ENCODE results near the gene DLGAP1.

Gene DLGAP1

GRCh38 chr18:3649135-3649632 lies 805.9 kb downstream of the DLGAP1 start:
- DNase-seq, result no peak

GRCh38 chr18:3648641-3649040 lies 806.5 kb downstream of the DLGAP1 start:
- DNase-seq, result no peak

GRCh38 chr18:3648200-3648599 lies 806.9 kb downstream of the DLGAP1 start:
- DNase-seq, result no peak

- no peak for DNase-seq
Observed at GRCh38 chr18:3647636-3648035, 807.5 kb downstream of the DLGAP1 start.

GRCh38 chr18:3645384-3646156 lies 809.5 kb downstream of the DLGAP1 start:
- DNase-seq, result no peak

- no peak for DNase-seq
Observed at GRCh38 chr18:3634250-3634939, 820.7 kb downstream of the DLGAP1 start.

GRCh38 chr18:3631887-3632286 lies 823.2 kb downstream of the DLGAP1 start:
- DNase-seq, result peak; percentile 21

- no peak for DNase-seq
Observed at GRCh38 chr18:3626929-3627458, 828.1 kb downstream of the DLGAP1 start.

- no peak for DNase-seq
Observed at GRCh38 chr18:3625742-3626091, 829.4 kb downstream of the DLGAP1 start.

- peak; percentile 91 for DNase-seq
Observed at GRCh38 chr18:3624935-3625741, 830.0 kb downstream of the DLGAP1 start.

GRCh38 chr18:3624546-3624934 lies 830.6 kb downstream of the DLGAP1 start:
- DNase-seq, result no peak

- peak; percentile 99 for DNase-seq
Observed at GRCh38 chr18:3623769-3624545, 831.1 kb downstream of the DLGAP1 start.

- no peak for DNase-seq
Observed at GRCh38 chr18:3620146-3621119, 834.7 kb downstream of the DLGAP1 start.

- no peak for DNase-seq
Observed at GRCh38 chr18:3619746-3620145, 835.4 kb downstream of the DLGAP1 start.

GRCh38 chr18:3619222-3619621 lies 835.9 kb downstream of the DLGAP1 start:
- DNase-seq, result no peak

- DNase-seq, result no peak
Observed at GRCh38 chr18:3616744-3617143, 838.4 kb downstream of the DLGAP1 start.

GRCh38 chr18:3616142-3616541 lies 839.0 kb downstream of the DLGAP1 start:
- no peak for DNase-seq

GRCh38 chr18:3615374-3615985 lies 839.6 kb downstream of the DLGAP1 start:
- DNase-seq, result peak; percentile 48

- DNase-seq, result no peak
Observed at GRCh38 chr18:3612315-3612714, 842.8 kb downstream of the DLGAP1 start.

- no peak for DNase-seq
Observed at GRCh38 chr18:3611313-3612090, 843.6 kb downstream of the DLGAP1 start.

Data from islet precursor cell (in vitro differentiated cells).